OCI-LY1 (cell line): ENCODE data around the gene RGMA.

Source experiments
- CTCF ChIP-seq: fragments of 200-600 bp; sonication (generic), shearing (Covaris generic); IDR thresholded peaks from 2 replicates; pipeline ENCODE4 v1.5.1; 2017; ENCODE audit warnings: mild to moderate bottlenecking, antibody characterized with exemption, low read length, moderate library complexity, mixed read lengths
- EZH2 ChIP-seq: fragments of 200-600 bp; sonication (generic), shearing (Covaris generic); IDR thresholded peaks from 2 replicates; pipeline ENCODE4 v1.8.0; 2017; ENCODE audit warnings: borderline replicate concordance, mixed run types, mild to moderate bottlenecking, antibody characterized with exemption, low read length, moderate library complexity, mixed read lengths

DNA sequence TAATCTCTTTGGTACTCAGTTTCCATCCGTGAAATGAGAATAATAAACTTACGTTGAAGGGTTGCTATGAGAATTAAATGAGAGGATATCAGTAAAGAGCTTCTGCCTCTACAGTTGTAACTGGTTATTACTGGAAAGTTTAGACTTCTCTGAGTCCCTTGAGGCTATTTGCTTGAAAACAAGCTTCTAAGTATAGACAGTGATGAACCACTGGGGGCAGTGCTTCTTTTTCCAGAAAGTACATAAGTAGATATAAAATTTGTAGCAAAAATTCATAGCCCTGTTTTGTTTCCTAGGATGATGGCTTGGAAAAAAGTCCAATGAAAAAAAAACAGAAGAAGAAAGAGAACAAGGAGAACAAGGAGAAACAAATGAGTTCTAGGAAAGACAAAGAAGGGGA lies 87.1 kb downstream of the RGMA start:
- TF ChIP-seq CTCF (no peak), EZH2 (no peak)
